Cardiac fibroblast (primary cell): ENCODE results near the gene SDC3.
A peak's percentile ranks its signal among the peaks of the same experiment; 100 is the strongest.

Source experiments
- DNase-seq, 2 donors: peaks; one replicate each; pipeline versions ENCODE4 v3.0.0 to v3.0.0-alpha.2; 2010; ENCODE audit warnings: low read depth in 2 of 2
- H3K4me3 ChIP-seq, 2 donors: replicated peaks in 1 of 2; 1 replicate in 1 of 2; 2 replicates in 1 of 2; pipeline ENCODE4 v1.5.1; 2011; ENCODE audit warnings: low read depth in 2 of 2, low read length in 2 of 2, mild to moderate bottlenecking in 2 of 2, moderate library complexity in 1 of 2
- TF ChIP-seq, protein P1 (sequence below): IDR thresholded peaks from one replicate; pipeline ENCODE4 v1.5.1; 2011; ENCODE audit warnings: low read depth, mild to moderate bottlenecking, low read length, inconsistent platforms

The SDC3 gene

DNA sequence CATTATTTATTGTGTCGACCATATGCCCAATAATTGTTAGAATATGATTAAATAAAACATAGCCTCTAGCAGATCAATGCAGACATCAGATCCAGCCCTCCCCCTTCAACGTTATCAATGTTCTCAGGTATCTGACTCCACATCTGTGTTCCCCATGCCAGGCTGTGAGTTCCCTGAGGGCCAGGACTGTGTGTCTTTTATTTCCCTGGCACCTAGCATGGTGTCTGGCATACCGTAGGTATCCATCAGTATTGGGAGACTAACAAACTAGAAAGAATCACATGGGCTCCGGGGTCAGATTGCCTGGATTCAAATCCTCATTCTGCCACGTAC, 48.3 kb downstream of the SDC3 start:
- H3K4me3 ChIP-seq: no peak overlapping the region
- no peak for DNase-seq
- TF ChIP-seq, protein P1, sequence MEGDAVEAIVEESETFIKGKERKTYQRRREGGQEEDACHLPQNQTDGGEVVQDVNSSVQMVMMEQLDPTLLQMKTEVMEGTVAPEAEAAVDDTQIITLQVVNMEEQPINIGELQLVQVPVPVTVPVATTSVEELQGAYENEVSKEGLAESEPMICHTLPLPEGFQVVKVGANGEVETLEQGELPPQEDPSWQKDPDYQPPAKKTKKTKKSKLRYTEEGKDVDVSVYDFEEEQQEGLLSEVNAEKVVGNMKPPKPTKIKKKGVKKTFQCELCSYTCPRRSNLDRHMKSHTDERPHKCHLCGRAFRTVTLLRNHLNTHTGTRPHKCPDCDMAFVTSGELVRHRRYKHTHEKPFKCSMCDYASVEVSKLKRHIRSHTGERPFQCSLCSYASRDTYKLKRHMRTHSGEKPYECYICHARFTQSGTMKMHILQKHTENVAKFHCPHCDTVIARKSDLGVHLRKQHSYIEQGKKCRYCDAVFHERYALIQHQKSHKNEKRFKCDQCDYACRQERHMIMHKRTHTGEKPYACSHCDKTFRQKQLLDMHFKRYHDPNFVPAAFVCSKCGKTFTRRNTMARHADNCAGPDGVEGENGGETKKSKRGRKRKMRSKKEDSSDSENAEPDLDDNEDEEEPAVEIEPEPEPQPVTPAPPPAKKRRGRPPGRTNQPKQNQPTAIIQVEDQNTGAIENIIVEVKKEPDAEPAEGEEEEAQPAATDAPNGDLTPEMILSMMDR: no peak

DNA sequence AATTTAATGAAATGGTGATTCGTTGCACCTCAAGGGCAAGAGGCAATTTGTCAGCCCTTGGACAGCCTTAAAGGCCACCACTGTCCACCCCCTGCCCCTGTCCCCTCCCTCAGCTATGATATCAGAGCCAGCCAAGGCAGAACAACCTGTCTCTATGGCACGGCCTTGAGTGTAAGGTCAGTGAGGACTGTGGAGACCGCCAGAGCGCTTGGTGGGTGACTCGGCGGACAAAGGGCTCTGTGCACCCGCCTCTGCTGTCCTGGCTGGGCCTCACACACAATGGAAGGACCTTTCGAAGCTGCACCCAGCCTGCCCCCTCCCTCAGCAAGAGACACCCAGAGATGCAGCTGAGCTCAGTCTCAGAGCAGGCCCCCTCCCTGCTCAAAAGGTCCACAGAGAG, 50.6 kb downstream of the SDC3 start:
- H3K4me3 ChIP-seq: no peak overlapping the region
- no peak for DNase-seq

DNA sequence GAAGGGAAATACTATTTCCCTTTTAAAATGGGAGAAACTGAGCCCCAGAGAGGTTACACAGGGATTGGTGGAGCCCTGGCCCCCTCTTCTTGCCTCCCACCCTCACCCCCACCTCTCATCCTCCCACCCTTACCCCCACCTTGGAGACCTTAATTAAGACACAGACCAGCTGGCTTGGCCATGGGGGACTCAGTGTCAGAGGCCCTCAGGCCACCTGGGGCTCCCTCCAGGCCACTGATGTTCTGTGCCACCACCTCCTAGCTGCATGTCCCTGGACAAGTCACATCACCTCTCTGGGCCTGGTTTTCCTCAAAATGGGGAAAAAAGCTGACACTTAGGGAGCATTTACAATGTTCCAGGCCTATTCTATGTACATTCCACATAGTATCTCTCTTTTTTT, 51.5 kb downstream of the SDC3 start:
- DNase-seq: no peak
- TF ChIP-seq, protein P1: no peak
- no peak overlapping the region for H3K4me3 ChIP-seq

More for the DNA sequence above, 50.6 kb downstream of the SDC3 start:
- TF ChIP-seq, protein P1: no peak

DNA sequence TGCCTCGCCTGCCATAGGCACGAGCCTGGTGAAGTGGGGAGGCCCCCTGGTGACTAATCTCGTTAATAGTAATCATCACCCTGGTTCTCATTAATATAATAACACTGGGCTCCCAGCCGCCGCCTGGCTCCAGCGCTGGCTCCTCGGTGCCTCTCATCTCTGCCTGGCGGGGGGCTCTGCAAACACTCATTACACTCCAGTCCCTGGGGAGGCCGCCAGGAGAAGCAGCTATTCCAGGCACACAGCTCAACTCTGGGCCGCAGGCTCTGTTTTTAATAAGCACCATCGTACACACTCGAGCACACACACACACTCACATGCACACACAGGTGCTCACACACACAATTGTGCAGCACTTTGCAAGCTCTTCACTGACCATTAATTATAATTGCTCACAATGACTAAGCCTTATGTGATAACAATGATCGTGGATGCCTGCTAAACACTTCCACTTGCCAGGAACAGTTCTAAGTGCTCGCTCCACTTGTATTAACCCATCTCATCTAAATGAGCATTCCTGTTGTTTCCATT, 52.2 kb downstream of the SDC3 start:
- TF ChIP-seq, protein P1: no peak
- no peak overlapping the region for H3K4me3 ChIP-seq
- DNase-seq: peak in 1 of 2 donors; percentile 29

DNA sequence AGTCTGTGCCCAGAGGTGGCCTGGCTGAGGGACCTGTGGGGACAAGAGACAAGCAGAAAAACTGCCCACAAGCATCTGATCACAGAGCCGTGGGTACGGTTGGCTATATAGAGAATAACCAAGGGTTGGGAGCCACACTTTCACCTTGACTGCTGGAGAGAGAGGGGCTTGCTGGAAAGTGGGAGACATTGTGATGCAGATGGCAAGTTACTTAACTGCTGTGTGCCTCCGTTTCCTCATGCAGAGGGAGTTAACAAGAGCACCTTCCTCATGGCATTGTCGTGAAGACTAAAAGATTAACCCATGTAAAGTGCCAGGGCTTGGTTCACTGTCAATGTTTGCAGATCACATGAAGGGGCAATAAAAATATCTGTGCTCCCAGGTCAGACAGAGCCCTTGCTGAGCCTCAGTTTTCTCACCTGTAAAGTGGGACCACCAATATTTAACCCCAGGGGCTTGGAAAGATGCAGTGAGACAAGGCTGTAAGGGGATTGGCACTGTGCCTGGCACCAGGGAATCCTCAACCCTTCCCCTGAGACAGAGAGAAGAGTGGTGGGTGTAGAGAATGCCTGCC, 52.8 kb downstream of the SDC3 start:
- TF ChIP-seq, protein P1: no peak
- no peak for DNase-seq
- H3K4me3 ChIP-seq: no peak overlapping the region

DNA sequence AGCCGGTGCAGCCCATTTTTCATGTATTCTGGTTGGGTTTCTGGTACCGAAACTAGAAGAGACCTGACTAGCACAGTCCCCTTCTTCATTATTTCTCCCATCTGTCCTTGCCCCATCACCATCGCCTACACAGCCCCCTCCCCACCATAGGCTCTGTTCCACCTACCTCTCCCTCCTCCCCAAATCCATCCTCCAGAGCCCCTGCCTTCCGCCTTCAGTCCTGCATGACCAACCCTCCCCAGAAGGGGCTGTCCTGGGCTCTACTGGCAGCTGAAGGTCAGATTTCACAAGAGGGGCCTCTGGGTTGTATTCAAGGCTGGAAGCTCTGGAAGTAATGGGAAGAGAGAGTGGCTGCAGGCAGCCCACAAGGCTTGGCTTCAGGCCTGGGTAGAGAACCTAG, 55.2 kb downstream of the SDC3 start:
- TF ChIP-seq, protein P1: no peak
- peak in 1 of 2 donors; percentile 57 for DNase-seq
- H3K4me3 ChIP-seq: no peak overlapping the region

DNA sequence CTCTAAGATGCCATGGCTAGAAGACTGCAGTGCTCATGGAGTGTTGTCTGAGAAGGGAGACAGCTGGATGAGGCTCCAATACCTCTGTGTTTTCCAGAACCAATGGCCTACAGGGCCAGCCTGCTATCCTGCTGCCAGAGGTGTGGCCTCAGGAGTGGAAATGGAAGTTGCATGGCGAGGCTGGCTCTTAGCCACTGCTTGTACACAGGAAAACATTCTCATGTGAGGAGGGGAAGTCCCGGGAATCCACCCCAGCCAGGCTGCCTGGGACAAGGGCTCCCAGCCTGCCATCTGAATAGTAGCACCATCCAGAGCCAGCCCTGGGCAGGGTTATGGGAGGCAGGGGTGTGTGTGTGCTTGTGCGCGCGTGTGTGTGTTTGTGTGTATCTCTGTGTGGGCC, 56.5 kb downstream of the SDC3 start:
- peak; percentile 72 to 86 for DNase-seq
- TF ChIP-seq, protein P1: no peak
- no peak overlapping the region for H3K4me3 ChIP-seq
